Nephron progenitor cell (in vitro differentiated cells): ENCODE data around the gene MRAP2.

Source experiments
- DNase-seq: peaks from one replicate; pipeline ENCODE4 v3.0.0; 2021
- H3K27ac Mint-ChIP-seq: 2 replicates; pipeline ENCODE4 v1.8.0; 2021; ENCODE audit warnings: mild to moderate bottlenecking, moderate library complexity, mixed read lengths
- H3K27me3 Mint-ChIP-seq: 2 replicates; pipeline ENCODE4 v1.8.0; 2021; ENCODE audit warnings: mild to moderate bottlenecking, low read depth, mixed read lengths; ENCODE audit not compliant: poor library complexity
- H3K36me3 Mint-ChIP-seq: 2 replicates; pipeline ENCODE4 v1.8.0; 2021; ENCODE audit warnings: low read depth, mixed read lengths
- H3K4me1 Mint-ChIP-seq: 2 replicates; pipeline ENCODE4 v1.8.0; 2021; ENCODE audit warnings: mixed read lengths
- H3K4me3 Mint-ChIP-seq: 2 replicates; pipeline ENCODE4 v1.8.0; 2021; ENCODE audit warnings: mild to moderate bottlenecking, moderate library complexity, mixed read lengths
- H3K9me3 Mint-ChIP-seq: 2 replicates; pipeline ENCODE4 v1.8.0; 2021; ENCODE audit warnings: mild to moderate bottlenecking, moderate library complexity, mixed read lengths
- CTCF ChIP-seq: fragments of 200-600 bp; sonication (generic); IDR thresholded peaks from 2 replicates; pipeline ENCODE4 v1.5.0; 2021; ENCODE audit warnings: antibody characterized with exemption

The MRAP2 gene

GRCh38 chr6:84035484-84035883, 1.9 kb downstream of the MRAP2 start:
- H3K9me3 Mint-ChIP-seq = peaks cover 38% of the 10 kb centered on the region
- H3K27ac Mint-ChIP-seq = no peak overlapping the region
- peak overlapping the region; percentile 44 for H3K4me3 Mint-ChIP-seq
- H3K36me3 Mint-ChIP-seq = peaks cover 10% of the 10 kb centered on the region
- peaks cover 12% of the 10 kb centered on the region for H3K4me1 Mint-ChIP-seq
- H3K27me3 Mint-ChIP-seq = peaks cover 56% of the 10 kb centered on the region
- no peak for DNase-seq
- TF ChIP-seq CTCF = no peak

- peaks cover 40% of the 10 kb centered on the region for H3K27me3 Mint-ChIP-seq
- peaks cover 10% of the 10 kb centered on the region for H3K36me3 Mint-ChIP-seq
- H3K27ac Mint-ChIP-seq = no peak overlapping the region
- H3K4me3 Mint-ChIP-seq = no peak overlapping the region
- peaks cover 44% of the 10 kb centered on the region for H3K9me3 Mint-ChIP-seq
- DNase-seq = no peak
- TF ChIP-seq CTCF = no peak
- peaks cover 12% of the 10 kb centered on the region for H3K4me1 Mint-ChIP-seq
Observed at GRCh38 chr6:84037425-84038089, 4.0 kb downstream of the MRAP2 start.

- no peak for TF ChIP-seq CTCF
- Mint-ChIP-seq H3K9me3 (peaks cover 32% of the 10 kb centered on the region), H3K4me1 (no peaks in the 10 kb centered on the region), H3K27me3 (peaks cover 5% of the 10 kb centered on the region), H3K4me3 (no peak overlapping the region), H3K27ac (no peak overlapping the region), H3K36me3 (no peaks in the 10 kb centered on the region)
- DNase-seq = no peak
Observed at GRCh38 chr6:84042603-84043002, 9.0 kb downstream of the MRAP2 start.

GRCh38 chr6:84043555-84043954, 10.0 kb downstream of the MRAP2 start:
- no peak for DNase-seq
- peaks cover 25% of the 10 kb centered on the region for H3K9me3 Mint-ChIP-seq

GRCh38 chr6:84046755-84047154, 13.2 kb downstream of the MRAP2 start:
- TF ChIP-seq CTCF = no peak
- Mint-ChIP-seq H3K27ac (no peak overlapping the region), H3K36me3 (no peaks in the 10 kb centered on the region), H3K9me3 (no peaks in the 10 kb centered on the region), H3K4me1 (peaks cover 24% of the 10 kb centered on the region), H3K27me3 (no peaks in the 10 kb centered on the region), H3K4me3 (no peak overlapping the region)
- no peak for DNase-seq

More at GRCh38 chr6:84043555-84043954, 10.0 kb downstream of the MRAP2 start:
- Mint-ChIP-seq H3K4me3 (no peak overlapping the region), H3K27me3 (peaks cover 5% of the 10 kb centered on the region), H3K4me1 (no peaks in the 10 kb centered on the region), H3K27ac (no peak overlapping the region), H3K36me3 (no peaks in the 10 kb centered on the region)
- TF ChIP-seq CTCF = no peak

- DNase-seq = no peak
- H3K36me3 Mint-ChIP-seq = no peaks in the 10 kb centered on the region
- H3K27ac Mint-ChIP-seq = no peak overlapping the region
- peaks cover 42% of the 10 kb centered on the region for H3K4me1 Mint-ChIP-seq
- no peak for TF ChIP-seq CTCF
- H3K27me3 Mint-ChIP-seq = no peaks in the 10 kb centered on the region
- no peak overlapping the region for H3K4me3 Mint-ChIP-seq
- no peaks in the 10 kb centered on the region for H3K9me3 Mint-ChIP-seq
Observed at GRCh38 chr6:84048588-84048987, 15.0 kb downstream of the MRAP2 start.
